IPS DF 19.7 (cell line): ENCODE data around the gene ABTB2.
"Not testable (repeated sequence)": the region's sequence is repeated elsewhere in the genome, so short reads cannot be mapped to it uniquely, and the experiment has no call there.

Experiments used
- DNase-seq: peaks from one replicate; pipeline ENCODE4 v3.0.0-alpha.2; 2013; ENCODE audit warnings: low read depth, low spot score

The ABTB2 gene

DNA sequence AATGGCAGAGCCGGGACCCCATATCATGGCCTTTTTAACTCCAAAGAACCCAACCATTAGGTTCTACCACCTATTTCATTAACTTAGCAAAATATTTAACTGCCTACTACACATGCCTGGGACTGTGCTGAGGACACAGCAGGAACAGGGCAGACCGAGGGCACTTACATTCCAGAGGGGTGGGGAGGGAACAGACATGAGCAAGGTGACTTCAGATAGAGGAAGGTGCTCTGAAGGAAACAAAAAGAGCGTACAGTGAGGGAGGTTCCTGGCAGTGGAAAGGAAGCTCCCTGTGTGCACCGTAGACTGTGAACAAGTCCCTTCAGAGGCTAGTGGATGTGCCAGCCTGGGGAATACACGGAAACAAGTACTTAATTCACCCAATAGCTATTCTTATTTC lies 169.6 kb downstream of the ABTB2 start:
- DNase-seq = no peak

DNA sequence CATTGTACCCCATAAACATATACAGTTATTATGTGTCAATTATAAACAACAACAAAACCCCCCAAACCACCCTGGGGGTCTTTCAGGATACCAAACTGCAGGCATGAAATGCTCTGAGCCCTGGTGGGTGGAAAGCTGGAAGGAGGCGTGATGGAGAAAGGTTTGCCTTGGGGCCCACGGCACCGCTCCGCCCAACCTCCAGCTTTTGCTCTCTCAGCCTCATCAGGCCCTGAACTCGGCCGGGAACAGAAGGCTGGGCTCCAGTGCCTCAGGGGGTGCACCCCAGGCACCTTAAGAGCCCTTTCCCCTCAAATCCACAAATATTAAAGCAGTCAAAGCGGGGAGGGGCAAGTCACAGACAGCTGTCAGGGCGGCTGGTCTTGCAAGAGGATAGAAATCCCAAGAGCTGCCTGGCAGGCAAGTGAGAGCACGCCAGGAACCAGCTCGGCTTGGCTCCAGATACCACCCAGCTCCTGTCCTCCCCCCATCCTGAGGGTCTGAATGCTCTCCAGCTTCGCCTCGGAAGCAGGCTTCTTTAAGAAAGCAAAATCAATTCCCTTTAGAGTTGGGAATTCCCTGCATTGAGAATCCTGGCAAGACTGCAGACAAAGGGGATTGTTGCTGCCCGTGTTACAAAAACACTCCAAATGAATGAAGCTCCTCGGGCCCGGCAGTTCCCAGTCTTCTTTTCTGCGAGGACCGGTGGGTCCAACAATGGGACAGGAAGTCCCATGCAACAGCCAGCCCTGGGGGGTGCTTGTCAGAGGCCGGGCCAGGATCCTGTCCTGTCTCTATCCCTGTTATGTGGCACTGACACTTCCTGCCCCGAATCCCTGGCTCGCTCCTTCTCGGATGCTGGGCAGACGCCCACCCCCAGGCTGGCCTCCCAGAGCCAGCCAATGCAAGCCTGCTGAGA lies 171.6 kb downstream of the ABTB2 start:
- DNase-seq = no peak

DNA sequence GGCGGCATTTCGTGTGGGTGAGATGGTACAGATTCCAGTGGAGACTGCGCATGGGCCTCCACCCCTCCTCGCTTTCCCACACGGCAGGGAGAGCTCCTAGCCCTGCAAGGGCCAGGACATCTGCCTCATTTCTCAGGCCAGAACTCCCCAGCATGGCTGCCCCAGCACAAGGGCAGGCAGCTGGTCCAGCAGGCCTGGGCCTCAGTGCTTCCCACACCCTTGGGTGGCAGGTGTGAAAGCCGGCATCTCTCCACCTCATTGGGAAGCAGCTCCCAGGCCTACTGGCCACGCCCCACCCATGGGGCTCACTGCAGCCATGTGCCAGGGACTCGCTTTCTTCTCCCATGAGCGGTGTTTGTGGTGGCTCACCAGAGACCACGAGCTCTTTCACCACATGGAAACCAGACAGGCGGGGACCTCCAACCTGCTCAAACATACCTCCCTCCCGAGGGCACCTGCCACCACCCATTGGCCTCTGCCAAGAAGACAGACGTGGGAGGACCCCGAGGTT lies 173.2 kb downstream of the ABTB2 start:
- no peak for DNase-seq

DNA sequence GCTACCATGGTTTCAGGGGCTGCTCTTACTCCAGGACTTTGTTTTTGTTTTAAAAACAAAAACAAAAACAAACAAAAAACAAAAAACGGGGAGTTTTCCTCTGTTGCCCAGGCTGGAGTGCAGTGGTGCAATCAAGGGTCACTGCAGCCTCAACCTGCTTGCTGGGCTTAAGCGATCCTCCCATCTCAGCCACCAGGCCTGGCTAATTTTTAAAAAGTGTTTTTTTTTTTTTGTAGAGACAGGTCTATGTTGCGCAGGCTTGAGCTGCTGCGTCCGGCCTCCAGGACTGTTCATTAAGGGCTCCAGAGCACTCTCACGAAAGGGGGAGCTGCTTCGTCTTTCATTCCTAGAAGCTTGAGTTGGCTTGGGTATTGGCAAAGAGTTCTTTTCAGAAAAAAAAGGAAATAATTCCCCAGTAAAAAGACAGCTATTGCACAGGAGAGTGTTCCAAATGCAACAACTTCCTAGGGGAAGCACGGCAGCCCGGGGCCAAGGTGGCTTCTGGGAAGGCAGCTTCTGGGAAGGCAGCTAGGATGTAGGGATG lies 173.9 kb downstream of the ABTB2 start:
- DNase-seq = no peak

DNA sequence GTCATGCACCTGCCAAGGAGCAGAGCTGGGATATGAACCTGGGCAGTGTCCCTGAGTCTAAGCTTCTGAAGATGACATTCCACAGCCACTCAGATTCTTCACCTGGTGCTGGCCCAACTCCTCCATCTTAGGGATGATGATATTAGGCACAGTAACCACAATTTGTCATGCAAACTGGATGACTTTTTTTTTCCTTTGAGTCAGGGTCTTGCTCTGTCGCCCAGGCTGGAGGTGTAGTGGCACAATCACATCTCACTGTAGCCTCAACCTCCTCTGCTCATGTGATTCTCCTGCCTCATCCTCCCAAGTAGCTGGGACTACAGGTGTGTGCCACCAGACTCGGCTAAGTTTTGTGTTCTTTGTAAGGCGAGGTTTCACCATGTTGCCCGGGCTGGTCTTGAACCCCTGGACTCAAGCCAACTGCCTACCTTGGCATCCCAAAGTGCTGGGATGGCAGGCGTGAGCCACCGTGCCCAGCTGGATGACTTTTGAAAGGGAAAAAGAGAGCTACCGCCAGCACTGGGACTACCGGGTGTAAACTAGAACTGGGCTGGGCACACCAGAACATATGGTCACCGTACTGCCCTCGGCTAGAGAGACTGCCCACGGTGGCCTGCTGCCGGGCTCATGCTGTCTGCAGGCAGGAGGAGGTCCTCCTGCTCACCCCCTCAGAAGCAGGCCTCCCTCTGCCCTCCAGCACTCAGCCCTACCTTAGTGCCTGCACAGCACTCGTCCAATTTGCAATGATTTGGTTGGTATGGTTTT lies 174.7 kb downstream of the ABTB2 start:
- no peak for DNase-seq

DNA sequence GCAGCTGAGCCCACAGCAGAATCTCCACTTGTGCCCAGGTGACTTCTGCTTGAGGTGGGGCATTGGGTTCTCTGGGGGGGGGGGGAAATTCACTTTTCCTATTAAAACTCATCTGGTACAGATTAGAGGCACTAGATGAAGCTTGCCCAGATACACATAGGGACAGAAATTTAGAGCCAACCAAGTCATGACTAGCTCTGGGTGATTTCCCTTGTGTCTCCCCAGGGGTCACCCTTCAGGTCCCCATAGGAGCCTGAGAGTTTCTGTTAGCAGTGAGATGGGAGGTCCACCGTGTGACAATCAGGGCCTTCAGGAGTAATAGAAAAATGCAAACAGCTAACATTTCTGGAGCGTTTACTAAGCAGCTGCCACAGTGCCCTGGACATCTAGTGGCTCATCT lies 175.4 kb downstream of the ABTB2 start:
- no peak for DNase-seq

DNA sequence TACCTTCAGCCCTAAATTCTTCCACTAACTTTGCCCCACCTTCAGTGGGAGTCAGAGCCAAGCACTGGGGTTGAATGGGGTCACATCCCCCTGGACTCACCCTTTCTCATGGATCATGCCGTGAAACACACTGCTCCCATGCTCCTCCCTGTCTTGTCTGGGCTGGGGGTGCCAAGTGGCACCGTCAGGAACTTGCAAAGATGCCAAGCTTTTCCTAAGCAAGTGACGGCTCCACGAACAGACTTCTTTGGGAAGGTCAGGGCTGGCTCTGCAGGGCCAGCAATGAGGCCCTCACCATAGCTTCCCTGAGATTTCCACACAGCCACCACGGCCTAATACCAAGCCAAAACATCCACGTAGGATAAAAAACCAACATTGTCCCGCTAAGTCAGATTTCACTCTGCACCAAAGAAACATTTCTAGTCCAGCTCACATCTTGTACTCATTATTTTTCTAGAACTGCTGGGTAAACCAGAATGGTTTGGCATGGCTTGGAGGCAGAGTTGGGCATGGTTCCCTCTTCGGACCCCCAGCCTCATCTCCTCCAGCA lies 175.9 kb downstream of the ABTB2 start:
- DNase-seq = no peak

DNA sequence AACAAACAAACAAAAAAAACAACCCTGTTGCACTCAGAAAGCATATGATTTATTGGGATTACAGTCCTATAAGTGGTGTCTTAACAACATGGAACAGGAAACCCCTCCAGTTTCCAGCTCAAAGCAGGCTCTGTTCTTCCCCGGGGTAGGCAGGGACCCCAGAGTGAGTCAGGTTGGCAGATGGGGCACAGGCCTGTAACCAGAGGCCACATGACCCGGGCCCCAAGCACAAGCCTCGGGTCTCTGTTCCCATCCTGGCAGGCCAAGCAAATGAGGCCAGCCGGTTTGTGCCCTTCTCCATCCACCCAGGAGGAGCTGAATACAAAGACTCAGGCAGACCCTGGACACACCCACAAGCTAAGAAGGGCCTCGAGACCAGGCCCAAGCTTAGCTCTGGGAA lies 176.6 kb downstream of the ABTB2 start:
- no peak for DNase-seq

DNA sequence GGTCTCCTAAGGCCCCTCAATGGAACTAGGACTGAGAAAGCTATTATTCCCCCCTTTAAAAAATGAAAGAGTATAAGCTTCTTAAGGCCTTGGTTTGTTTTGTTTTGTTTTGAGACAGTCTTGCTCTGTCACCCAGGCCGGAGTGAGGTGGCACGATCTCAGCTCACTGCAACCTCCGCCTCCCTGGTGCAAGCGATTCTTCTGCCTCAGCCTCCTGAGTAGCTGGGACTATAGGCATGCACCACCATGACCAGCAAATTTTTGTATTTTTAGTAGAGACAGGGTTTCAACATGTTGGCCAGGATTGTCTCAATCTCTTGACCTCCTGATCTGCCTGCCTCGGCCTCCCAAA lies 177.0 kb downstream of the ABTB2 start:
- not testable (repeated sequence) for DNase-seq

DNA sequence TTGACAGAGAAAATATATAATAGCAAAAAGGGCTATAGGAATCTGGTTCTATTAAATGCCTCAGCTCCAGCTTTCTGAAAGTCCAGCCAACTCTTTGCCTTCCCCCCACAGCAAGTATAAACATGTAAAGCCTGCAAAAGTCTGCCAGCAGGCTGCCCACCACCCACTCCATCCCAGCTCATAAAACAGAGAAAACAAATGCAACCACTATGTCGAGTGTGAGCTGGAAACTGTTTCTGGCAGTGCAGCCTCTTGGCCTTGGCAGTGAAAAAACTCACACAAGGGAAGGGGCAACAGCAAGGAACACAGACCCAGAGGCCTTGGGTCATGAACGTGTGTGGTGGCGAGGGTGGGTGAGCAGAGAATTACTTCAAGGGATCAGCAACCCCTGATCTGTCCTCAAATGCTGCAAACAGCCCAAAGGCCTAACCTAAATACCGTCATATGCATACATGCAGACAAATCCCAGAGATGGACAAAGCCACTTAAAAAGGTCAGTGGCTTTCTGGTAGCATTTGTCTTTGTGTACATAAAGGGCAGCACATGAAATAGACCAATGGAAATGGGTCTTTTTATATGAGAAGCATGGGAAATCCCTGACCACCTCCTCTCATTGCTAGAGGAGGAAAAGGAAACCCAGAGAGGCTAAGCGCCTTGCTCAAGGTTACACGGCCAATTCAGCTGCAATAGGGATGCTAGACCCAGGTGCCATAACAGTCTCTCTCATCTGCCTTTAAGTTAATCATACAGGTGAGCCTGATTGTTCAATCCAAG lies 177.6 kb downstream of the ABTB2 start:
- DNase-seq = no peak

DNA sequence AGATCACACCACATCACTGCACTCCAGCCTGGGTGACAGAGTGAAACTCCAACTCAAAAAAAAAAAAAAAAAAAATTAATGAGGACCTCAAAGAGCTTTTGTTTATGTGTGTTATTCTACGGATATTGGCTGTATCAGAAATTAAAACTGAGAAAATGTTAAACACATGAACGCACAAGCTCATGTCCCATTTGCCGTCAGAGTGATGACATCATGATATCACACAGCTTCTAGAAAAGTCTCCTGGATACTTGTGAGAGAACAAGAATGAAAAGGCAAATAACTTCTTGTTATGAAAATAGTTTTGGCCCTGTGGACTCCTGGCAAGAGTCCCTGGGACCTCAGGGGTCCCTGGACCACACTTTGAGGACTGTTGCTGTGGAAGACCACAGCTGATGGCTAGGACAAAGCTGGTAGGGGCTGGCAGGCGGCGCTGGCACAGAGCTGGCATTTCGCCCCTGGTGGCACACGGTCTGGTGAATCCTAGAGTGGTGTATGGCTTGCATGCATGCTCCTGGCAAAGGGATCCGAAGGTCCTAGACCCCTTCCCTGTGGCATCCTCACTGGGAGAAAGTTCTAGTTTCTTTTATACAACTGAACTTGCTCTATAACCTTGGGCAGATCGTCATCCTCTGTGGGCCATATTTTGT lies 178.7 kb downstream of the ABTB2 start:
- DNase-seq = no peak

DNA sequence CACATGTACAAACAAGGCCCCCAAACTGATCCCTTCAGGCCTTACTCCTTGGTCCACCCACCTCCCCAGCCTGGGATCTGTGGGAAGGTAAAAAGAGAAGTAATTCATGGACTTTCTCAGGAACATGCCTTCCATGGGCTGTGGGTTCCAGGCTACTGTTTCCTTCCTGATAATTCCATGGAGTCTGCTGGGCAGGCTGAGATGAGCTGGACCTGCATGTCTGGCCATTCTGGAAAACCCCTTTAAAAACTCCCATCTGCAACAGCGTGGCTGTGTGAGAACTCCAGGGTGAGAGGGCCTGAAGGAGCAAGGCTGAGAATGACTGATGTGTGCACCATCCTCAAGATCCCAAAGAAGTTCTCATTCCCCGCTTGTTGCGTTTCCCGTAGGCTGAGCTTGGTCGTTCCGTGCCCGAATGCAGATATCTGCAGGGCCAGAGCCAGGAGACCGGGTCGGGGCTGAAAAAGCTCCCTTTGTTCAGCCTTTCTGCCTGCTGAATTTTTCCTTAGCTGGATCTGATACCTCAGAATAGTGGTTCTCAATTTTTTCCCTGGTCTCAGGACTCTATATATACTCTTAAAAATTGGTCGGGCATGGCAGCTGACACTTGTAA lies 179.5 kb downstream of the ABTB2 start:
- DNase-seq = no peak

DNA sequence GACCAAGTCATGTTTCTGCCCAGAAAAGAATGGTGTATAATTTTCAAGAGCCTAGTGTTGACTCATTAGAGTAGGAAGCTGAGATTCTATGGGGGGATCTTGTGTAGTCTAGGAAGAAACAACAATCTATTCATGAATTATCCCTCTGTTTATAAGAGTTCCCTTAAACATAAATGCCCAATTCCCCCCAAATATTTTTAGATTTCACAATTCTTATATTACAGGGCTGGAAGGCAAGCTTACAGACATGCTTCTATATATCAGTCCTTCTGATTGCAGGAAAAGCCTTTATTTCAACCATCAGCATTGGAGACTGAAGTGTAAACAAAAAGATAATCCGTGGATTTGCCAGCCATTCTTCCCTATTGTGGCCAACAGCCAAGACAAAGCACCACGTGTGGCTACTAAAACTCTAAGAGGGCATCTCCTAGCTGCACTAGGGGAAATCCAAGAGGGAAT lies 181.0 kb downstream of the ABTB2 start:
- DNase-seq = no peak

DNA sequence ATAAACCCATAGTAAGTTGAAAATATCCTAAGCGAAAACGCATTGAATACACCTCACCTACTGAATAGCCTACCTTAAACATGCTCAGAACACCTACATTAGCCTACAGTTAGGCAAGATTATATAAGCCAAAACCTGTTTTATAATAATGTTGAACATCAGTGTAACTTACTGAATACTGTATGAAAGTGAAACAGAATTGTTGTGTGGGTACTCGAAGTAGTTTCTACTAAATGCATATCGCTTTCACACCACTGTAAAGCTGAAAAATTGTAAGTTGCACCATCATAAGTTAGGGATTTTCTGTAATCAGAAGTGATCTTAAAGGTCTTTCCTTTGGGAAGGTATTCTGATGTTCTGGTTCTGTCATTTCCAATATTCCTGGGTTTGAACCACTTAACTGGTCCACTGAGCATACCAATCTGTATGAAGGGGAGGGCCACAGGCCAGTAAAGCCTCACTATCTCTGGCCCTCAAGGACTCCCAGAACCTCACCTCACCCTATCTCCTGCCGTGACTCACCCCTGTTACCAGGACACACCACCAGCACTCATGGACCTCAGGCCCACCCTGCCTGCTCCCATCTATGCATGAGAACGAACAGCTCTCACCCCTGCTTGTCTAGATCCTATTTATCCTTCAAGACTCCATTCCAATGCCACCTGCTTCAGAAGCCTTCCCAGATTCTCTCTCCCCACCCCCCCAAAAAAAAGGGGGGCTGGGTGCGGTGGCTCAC lies 182.4 kb downstream of the ABTB2 start:
- no peak for DNase-seq

DNA sequence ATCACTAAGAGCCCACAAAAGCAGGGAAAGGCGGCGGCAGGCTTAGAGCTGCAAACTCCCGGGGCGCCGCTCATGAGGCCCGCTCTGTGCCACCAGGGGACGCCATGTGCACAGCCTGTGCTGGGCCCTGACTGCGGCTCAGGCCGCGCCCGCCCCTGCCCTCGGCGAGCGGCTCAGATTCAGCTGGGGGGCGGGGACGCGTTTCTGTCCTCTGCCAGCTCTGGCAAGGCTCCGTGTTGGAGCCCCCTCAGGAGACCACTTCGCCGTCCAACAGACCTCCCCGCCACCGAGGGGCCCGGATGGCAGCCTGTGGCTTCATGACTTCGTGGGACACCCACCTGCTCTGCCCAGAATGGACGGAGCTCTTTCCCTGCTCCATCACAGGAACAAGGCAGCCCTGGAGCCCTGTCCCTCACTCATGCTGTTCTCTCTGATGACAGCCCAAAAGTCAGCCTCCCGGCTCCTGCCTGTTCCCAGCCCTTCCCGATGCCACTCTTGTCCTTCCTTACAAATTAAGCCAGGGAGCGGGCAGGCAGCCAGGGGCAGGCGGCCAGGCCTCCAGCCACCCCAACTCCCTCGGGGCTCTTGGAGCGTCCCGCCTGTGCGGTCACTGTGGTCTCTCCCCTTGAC lies 183.3 kb downstream of the ABTB2 start:
- DNase-seq = no peak

DNA sequence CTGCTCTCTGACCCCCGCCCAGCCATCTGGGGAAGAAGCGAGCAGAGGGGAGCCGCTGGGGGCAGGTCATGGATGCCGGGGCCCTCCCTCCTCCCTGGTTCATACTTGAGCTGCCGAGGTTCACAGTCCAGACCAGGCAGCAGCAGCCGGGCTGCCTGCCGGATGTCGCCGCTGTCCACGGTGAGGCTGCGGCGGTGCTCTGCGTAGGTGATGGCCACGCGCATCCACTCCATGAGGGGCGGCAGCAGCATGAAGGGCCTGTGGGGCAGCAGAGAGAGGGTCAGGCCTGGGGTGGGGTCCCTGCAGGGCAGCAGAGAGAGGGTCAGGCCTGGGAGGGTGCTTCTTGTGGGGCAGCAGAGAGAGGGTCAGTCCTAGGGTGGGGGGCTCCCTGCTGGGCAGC lies 184.8 kb downstream of the ABTB2 start:
- DNase-seq = no peak

DNA sequence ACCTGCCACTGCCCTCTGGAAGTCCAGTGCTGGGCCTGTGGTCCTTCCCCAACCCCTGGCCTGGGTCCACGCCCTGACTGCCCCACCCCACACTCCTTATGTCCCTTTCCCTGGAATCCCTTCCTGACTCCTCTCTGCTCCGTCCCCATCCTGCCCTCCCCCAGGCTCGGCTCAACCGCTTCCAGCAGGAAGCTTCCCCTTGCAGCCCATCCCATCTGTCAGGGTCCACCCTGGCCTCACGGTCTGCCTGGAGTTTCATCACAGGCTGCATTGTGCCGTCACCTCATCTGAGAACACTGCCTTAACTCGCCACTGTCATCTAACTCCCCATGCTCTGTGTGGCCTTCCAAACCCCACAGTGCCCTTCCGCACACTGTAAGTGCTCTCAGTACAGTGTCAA lies 188.1 kb downstream of the ABTB2 start:
- DNase-seq = no peak

DNA sequence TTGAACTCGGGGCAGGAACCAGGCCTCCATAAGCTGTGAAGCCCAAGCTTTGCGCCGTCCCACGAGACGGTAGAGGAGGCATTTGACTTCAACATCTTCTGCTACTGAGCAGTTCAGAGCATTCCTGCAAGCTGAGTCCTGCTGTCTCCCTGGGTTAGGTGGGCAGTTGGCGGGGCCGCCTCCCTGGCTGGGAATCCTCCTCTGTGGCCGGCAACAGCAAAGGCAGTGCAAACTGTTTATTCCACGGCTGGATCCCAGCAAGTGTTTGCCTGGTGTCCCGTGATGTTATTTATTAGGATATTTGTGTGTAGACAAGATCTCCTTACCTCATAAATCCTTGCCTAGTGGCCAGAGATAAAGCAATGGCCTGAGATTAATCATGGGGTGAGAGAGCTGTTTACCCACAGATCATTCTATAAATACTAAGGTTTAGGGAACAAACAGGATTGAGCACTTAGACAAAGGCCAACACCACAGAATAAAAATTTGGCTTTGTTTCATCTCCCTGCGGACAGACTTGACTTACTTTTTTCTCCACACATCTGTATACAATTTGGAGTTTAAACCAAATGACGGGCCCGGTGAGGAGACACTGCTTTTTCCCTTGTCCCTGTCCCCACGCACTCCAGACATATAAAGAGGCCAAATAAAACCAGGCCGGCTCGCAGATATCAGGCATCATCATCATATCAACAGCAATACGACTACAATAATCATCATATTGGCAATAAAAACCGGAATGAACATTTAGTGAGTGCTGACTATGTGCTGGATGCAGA lies 189.0 kb downstream of the ABTB2 start:
- DNase-seq = no peak
